Measurements from ENCODE around the gene MAPRE2.

DNA sequence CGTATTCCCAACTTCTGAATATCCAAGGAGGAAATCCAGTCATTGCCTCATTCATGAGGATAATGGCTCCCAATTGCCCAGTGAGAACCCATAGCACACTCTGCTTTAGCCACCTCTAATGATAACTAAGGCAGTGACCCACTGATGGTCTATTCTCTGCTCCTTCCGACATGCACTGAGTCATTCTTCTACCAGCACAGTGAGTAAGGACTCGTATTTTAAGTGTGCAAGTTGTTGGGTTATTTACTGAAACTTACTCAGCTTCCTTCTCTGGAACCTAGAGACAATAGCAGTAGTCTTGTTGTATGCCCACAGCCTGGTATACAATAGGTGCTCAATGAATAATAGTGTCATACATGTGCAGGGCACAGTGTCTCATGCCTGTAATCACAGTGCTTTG is 118.6 kb downstream of the MAPRE2 start:
- no peak for TF ChIP-seq EZH2 (IDR thresholded peaks at IDR 0.05; ENCODE audit: insufficient read depth, poor library complexity, severe bottlenecking)
- no peak for TF ChIP-seq EZH2phosphoT487 (IDR thresholded peaks at IDR 0.05; ENCODE audit: insufficient read depth, low read depth)
